GM12872 (cell line): ENCODE measurements around the gene CDK17.

Experiments used
- CTCF ChIP-seq: IDR thresholded peaks from 3 replicates; pipeline ENCODE4 v1.5.1; 2011; ENCODE audit warnings: low read depth, mild to moderate bottlenecking, low read length, moderate library complexity; ENCODE audit not compliant: insufficient read depth

Gene CDK17

GRCh38 chr12:96399919-96400630 is at the start of gene CDK17:
TSS of gene CDK17 (minus strand) at chr12:96400439. CDS start at chr12:96334836, 65,603 bp downstream.
- peak; percentile 42; the same call in 1 of the 3 replicates for TF ChIP-seq CTCF

- TF ChIP-seq CTCF = no peak
Measured at GRCh38 chr12:96448300-96448699, 48.1 kb upstream of the CDK17 start.

- no peak for TF ChIP-seq CTCF
Measured at GRCh38 chr12:96447256-96447655, 47.0 kb upstream of the CDK17 start.

GRCh38 chr12:96445691-96446583 is 45.7 kb upstream of the CDK17 start:
- no peak for TF ChIP-seq CTCF

- TF ChIP-seq CTCF = no peak
Measured at GRCh38 chr12:96444399-96444798, 44.2 kb upstream of the CDK17 start.

- TF ChIP-seq CTCF = no peak
Measured at GRCh38 chr12:96442906-96443305, 42.7 kb upstream of the CDK17 start.

GRCh38 chr12:96441816-96442215 is 41.6 kb upstream of the CDK17 start:
- TF ChIP-seq CTCF = no peak
